ENCODE measurements around the gene MFSD2B.

MFSD2B gene

GRCh38 chr2:24020244-24020643, 10.4 kb downstream of the MFSD2B start:
- Histone ChIP-seq H3K4ac (ENCODE audit: low read depth in 1 of 2, low read length in 2 of 2) (no peak overlapping the region), H2BK12ac (ENCODE audit: low read length in 2 of 2) (no peak overlapping the region), H3K9me3 (ENCODE audit: control insufficient read depth, low read length) (no peaks in the 10 kb centered on the region), H3K4me2 (ENCODE audit: low read length, poor library complexity, severe bottlenecking) (no peak overlapping the region), H3K9ac (ENCODE audit: low read length) (no peak overlapping the region), H3K4me1 (ENCODE audit: control insufficient read depth, insufficient read depth, low read depth, low read length) (peaks cover 26% of the 10 kb centered on the region), H4K8ac (ENCODE audit: low read length) (no peak overlapping the region), H3K23ac (ENCODE audit: low read length in 2 of 2) (no peak overlapping the region), H3K4me3 (ENCODE audit: insufficient read depth in 1 of 2, low read depth in 1 of 2, low read length in 2 of 2) (no peak overlapping the region), H3K18ac (ENCODE audit: low read depth in 1 of 2, low read length in 2 of 2) (no peak overlapping the region), H2AK5ac (ENCODE audit: low read length, severe bottlenecking) (no peak overlapping the region), H3K36me3 (ENCODE audit: control insufficient read depth in 1 of 2, insufficient read depth in 2 of 2, low read depth in 1 of 2, low read length in 2 of 2) (peaks cover 9 to 38% of the 10 kb centered on the region in 2 experiments), H2BK120ac (ENCODE audit: low read depth, low read length) (no peak overlapping the region), H2BK5ac (ENCODE audit: low read depth, low read length, poor library complexity, severe bottlenecking) (no peak overlapping the region), H2BK15ac (ENCODE audit: low read depth, poor library complexity, severe bottlenecking) (no peak overlapping the region), H3K14ac (ENCODE audit: low read length in 2 of 2) (no peak overlapping the region), H3K27me3 (ENCODE audit: control insufficient read depth in 1 of 2, insufficient read depth in 1 of 2, low read length in 2 of 2) (no peaks in the 10 kb centered on the region), H3K79me1 (replicated peaks; ENCODE audit: low read length, poor library complexity, severe bottlenecking) (peaks cover 4% of the 10 kb centered on the region), H3K27ac (ENCODE audit: low read length, poor library complexity, severe bottlenecking) (no peak overlapping the region), H2AFZ (ENCODE audit: low read depth, low read length) (no peak overlapping the region), H4K91ac (ENCODE audit: low read length) (no peak overlapping the region)
- whole genome bisulfite sequencing, result 86% methylated on average over 1 of the region's 4 CpGs
- DNase-seq, result no peak

DNA sequence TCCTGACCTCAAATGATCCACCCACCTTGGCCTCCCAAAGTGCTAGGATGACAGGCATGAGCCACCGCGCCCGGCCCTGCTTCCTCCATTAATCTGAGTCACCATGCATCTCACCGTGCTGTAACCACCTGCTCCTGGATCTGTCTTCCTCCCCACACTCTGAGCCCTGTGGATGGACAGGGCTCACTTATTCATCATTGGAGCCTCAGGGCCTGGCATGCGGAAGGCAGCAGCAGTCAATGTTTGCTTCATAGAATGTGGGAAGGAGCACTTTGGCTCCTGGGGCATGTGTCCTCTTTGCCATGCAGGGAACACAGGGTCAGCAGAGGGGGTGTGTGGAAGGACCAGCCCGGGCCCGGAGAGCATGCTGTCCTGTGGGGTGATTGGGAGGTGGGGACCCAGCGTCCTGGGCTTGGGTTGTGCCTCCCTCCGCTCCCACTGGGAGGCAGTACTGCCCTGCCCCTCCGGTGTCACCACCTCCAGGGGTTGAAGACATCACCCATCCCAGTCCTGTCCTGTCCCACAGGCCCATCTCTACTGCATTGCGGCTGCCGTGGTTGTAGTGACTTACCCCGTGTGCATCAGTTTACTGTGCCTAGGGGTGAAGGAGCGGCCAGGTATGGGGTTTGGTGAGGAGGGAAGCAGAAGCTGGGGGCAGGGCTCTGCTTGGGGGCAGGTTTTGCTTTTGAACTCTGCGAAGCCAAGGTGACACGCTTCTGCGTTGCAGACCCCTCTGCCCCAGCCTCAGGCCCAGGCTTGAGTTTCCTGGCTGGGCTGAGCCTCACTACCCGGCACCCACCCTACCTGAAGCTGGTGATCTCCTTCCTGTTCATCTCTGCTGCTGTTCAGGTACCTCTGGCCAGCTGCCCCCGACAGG, 11.5 kb downstream of the MFSD2B start:
- Histone ChIP-seq H2BK15ac (ENCODE audit: low read depth, poor library complexity, severe bottlenecking) (no peak overlapping the region), H4K8ac (ENCODE audit: low read length) (no peak overlapping the region), H3K4me3 (ENCODE audit: insufficient read depth in 1 of 2, low read depth in 1 of 2, low read length in 2 of 2) (no peak overlapping the region), H2AFZ (ENCODE audit: low read depth, low read length) (no peak overlapping the region), H3K27me3 (ENCODE audit: control insufficient read depth in 1 of 2, insufficient read depth in 1 of 2, low read length in 2 of 2) (no peaks in the 10 kb centered on the region), H3K23ac (ENCODE audit: low read length in 2 of 2) (no peak overlapping the region), H3K18ac (ENCODE audit: low read depth in 1 of 2, low read length in 2 of 2) (no peak overlapping the region), H3K9ac (ENCODE audit: low read length) (no peak overlapping the region), H3K4me2 (ENCODE audit: low read length, poor library complexity, severe bottlenecking) (no peak overlapping the region), H2BK12ac (ENCODE audit: low read length in 2 of 2) (no peak overlapping the region), H4K91ac (ENCODE audit: low read length) (peak overlapping the region; percentile 61), H2BK5ac (ENCODE audit: low read depth, low read length, poor library complexity, severe bottlenecking) (no peak overlapping the region), H2AK5ac (ENCODE audit: low read length, severe bottlenecking) (no peak overlapping the region), H3K36me3 (ENCODE audit: control insufficient read depth in 1 of 2, insufficient read depth in 2 of 2, low read depth in 1 of 2, low read length in 2 of 2) (peaks cover 10 to 45% of the 10 kb centered on the region in 2 experiments), H2BK120ac (ENCODE audit: low read depth, low read length) (no peak overlapping the region), H3K27ac (ENCODE audit: low read length, poor library complexity, severe bottlenecking) (no peak overlapping the region), H3K4me1 (ENCODE audit: control insufficient read depth, insufficient read depth, low read depth, low read length) (peaks cover 18% of the 10 kb centered on the region), H3K9me3 (ENCODE audit: control insufficient read depth, low read length) (no peaks in the 10 kb centered on the region), H3K4ac (ENCODE audit: low read depth in 1 of 2, low read length in 2 of 2) (no peak overlapping the region), H3K79me1 (replicated peaks; ENCODE audit: low read length, poor library complexity, severe bottlenecking) (peaks cover 4% of the 10 kb centered on the region), H3K14ac (ENCODE audit: low read length in 2 of 2) (no peak overlapping the region)
- WGBS, result 85% methylated on average over 16 of the region's 19 CpGs
- no peak for DNase-seq

DNA sequence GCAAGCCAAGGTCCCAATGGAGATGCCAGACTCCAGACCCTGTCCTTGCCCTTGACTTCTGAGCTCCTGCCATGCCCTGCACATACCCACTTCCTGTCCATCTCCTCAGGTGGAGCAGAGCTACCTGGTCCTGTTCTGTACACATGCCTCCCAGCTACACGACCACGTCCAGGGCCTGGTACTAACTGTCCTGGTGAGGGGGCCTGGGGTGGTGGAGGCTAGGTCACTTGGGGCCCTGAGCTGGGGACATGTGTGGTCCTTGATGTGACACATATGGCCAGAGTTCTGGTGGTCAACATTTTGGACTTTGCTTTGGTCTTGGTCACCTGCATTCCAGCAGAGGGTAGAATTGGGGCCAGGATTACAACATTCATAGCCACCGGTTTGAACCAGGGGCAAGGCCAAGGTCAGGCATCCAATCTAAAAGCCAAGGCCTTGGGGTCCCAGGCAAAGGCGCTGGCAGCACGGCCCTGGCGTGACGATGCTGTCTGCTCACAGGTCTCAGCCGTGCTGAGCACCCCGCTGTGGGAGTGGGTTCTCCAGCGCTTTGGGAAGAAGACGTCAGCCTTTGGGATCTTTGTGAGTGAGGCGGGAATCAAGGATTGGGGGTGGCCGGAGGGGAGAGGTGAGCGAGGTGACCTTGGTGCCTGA, 12.6 kb downstream of the MFSD2B start:
- WGBS, result 93% methylated on average over 14 of the region's 14 CpGs
- no peak overlapping the region for H3K18ac ChIP-seq (ENCODE audit: low read depth in 1 of 2, low read length in 2 of 2)
- no peak overlapping the region for H4K91ac ChIP-seq (ENCODE audit: low read length)
- no peak overlapping the region for H2BK120ac ChIP-seq (ENCODE audit: low read depth, low read length)
- peak overlapping the region in 1 of 2 experiments; percentile 61 for H3K23ac ChIP-seq (ENCODE audit: low read length in 2 of 2)
- H3K4me3 ChIP-seq (ENCODE audit: insufficient read depth in 1 of 2, low read depth in 1 of 2, low read length in 2 of 2), result no peak overlapping the region
- H3K4ac ChIP-seq (ENCODE audit: low read depth in 1 of 2, low read length in 2 of 2), result no peak overlapping the region
- DNase-seq, result no peak
- H2BK5ac ChIP-seq (ENCODE audit: low read depth, low read length, poor library complexity, severe bottlenecking), result no peak overlapping the region
- H2AFZ ChIP-seq (ENCODE audit: low read depth, low read length), result no peak overlapping the region
- no peaks in the 10 kb centered on the region for H3K9me3 ChIP-seq (ENCODE audit: control insufficient read depth, low read length)
- H3K27me3 ChIP-seq (ENCODE audit: control insufficient read depth in 1 of 2, insufficient read depth in 1 of 2, low read length in 2 of 2), result no peaks in the 10 kb centered on the region
- H2BK12ac ChIP-seq (ENCODE audit: low read length in 2 of 2), result no peak overlapping the region
- no peak overlapping the region for H2BK15ac ChIP-seq (ENCODE audit: low read depth, poor library complexity, severe bottlenecking)
- no peak overlapping the region for H2AK5ac ChIP-seq (ENCODE audit: low read length, severe bottlenecking)
- H3K79me1 ChIP-seq (replicated peaks; ENCODE audit: low read length, poor library complexity, severe bottlenecking), result peaks cover 4% of the 10 kb centered on the region
- peaks cover 12% of the 10 kb centered on the region for H3K4me1 ChIP-seq (ENCODE audit: control insufficient read depth, insufficient read depth, low read depth, low read length)
- H3K27ac ChIP-seq (ENCODE audit: low read length, poor library complexity, severe bottlenecking), result no peak overlapping the region
- H4K8ac ChIP-seq (ENCODE audit: low read length), result no peak overlapping the region
- H3K14ac ChIP-seq (ENCODE audit: low read length in 2 of 2), result no peak overlapping the region
- no peak overlapping the region for H3K9ac ChIP-seq (ENCODE audit: low read length)
- H3K4me2 ChIP-seq (ENCODE audit: low read length, poor library complexity, severe bottlenecking), result no peak overlapping the region
- peaks cover 15 to 45% of the 10 kb centered on the region in 2 experiments for H3K36me3 ChIP-seq (ENCODE audit: control insufficient read depth in 1 of 2, insufficient read depth in 2 of 2, low read depth in 1 of 2, low read length in 2 of 2)

DNA sequence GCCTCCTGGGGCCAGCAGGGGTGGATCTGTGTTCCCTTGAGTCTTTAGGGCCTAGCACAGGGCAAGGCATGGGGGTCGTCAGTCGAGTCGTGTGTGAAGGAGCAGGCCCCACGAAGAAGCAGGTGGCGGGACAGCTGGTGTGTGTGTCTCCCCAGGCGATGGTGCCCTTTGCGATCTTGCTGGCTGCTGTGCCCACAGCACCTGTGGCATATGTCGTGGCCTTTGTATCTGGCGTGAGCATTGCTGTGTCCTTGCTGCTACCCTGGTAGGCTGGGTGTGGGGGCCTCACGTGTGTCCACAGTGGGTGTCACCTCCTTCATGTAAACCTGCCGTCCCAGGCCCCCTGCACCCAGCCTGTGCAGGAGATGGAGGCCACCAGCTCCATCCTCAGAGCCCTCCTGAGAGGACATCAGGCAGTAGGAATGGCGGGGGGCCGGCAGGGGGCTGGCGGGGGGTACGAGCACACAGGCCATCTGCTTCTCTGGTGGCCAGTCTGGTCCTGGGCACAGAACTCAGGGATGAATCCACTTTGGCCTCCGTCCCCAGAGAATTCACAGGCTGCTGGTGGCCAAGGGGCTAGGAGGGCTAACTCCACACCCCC, 13.2 kb downstream of the MFSD2B start:
- H2BK12ac ChIP-seq (ENCODE audit: low read length in 2 of 2), result no peak overlapping the region

More for the DNA sequence above, 13.2 kb downstream of the MFSD2B start:
- Histone ChIP-seq H3K4me3 (ENCODE audit: insufficient read depth in 1 of 2, low read depth in 1 of 2, low read length in 2 of 2) (no peak overlapping the region), H3K9me3 (ENCODE audit: control insufficient read depth, low read length) (no peaks in the 10 kb centered on the region), H2BK120ac (ENCODE audit: low read depth, low read length) (no peak overlapping the region), H3K18ac (ENCODE audit: low read depth in 1 of 2, low read length in 2 of 2) (no peak overlapping the region), H3K4ac (ENCODE audit: low read depth in 1 of 2, low read length in 2 of 2) (no peak overlapping the region), H3K27ac (ENCODE audit: low read length, poor library complexity, severe bottlenecking) (no peak overlapping the region), H4K91ac (ENCODE audit: low read length) (no peak overlapping the region), H2AFZ (ENCODE audit: low read depth, low read length) (no peak overlapping the region), H3K36me3 (ENCODE audit: control insufficient read depth in 1 of 2, insufficient read depth in 2 of 2, low read depth in 1 of 2, low read length in 2 of 2) (peaks cover 15 to 45% of the 10 kb centered on the region in 2 experiments), H3K4me1 (ENCODE audit: control insufficient read depth, insufficient read depth, low read depth, low read length) (peaks cover 12% of the 10 kb centered on the region), H2AK5ac (ENCODE audit: low read length, severe bottlenecking) (no peak overlapping the region), H3K23ac (ENCODE audit: low read length in 2 of 2) (no peak overlapping the region), H4K8ac (ENCODE audit: low read length) (no peak overlapping the region), H3K9ac (ENCODE audit: low read length) (no peak overlapping the region), H2BK15ac (ENCODE audit: low read depth, poor library complexity, severe bottlenecking) (no peak overlapping the region), H3K4me2 (ENCODE audit: low read length, poor library complexity, severe bottlenecking) (no peak overlapping the region), H3K14ac (ENCODE audit: low read length in 2 of 2) (peak overlapping the region in 1 of 2 experiments; percentile 51), H2BK5ac (ENCODE audit: low read depth, low read length, poor library complexity, severe bottlenecking) (no peak overlapping the region), H3K27me3 (ENCODE audit: control insufficient read depth in 1 of 2, insufficient read depth in 1 of 2, low read length in 2 of 2) (no peaks in the 10 kb centered on the region), H3K79me1 (replicated peaks; ENCODE audit: low read length, poor library complexity, severe bottlenecking) (peaks cover 4% of the 10 kb centered on the region)
- no peak for DNase-seq
- WGBS, result 94% methylated on average over 16 of the region's 16 CpGs

Measured in mesenchymal stem cell (in vitro differentiated cells and primary cell).